Suprapubic skin (tissue), 4 donors: ENCODE data around the gene NKX2-3. TPM values are rescaled to one million over a fixed set of nuclear protein-coding genes. Genes with fewer than 3 reads are reported as not detected.

ENCODE experiments used
- DNase-seq, 2 donors: peaks; one replicate each; pipeline ENCODE4 v3.0.0-alpha.2; 2019; ENCODE audit warnings: low spot score in 2 of 2
- H3K27ac ChIP-seq: fragments of 200-600 bp; sonication (generic); one replicate; pipeline ENCODE4 v1.5.1; 2019
- H3K27me3 ChIP-seq: fragments of 200-600 bp; sonication (generic); one replicate; pipeline ENCODE4 v1.5.1; 2019
- H3K36me3 ChIP-seq: fragments of 200-600 bp; sonication (generic); one replicate; pipeline ENCODE4 v1.5.1; 2019
- H3K4me1 ChIP-seq: fragments of 200-600 bp; sonication (generic); one replicate; pipeline ENCODE4 v1.5.1; 2019
- H3K4me3 ChIP-seq: fragments of 200-600 bp; sonication (generic); one replicate; pipeline ENCODE4 v1.5.1; 2019; ENCODE audit warnings: mild to moderate bottlenecking
- H3K9me3 ChIP-seq: fragments of 200-600 bp; sonication (generic); one replicate; pipeline ENCODE4 v1.5.1; 2019
- EP300 ChIP-seq: sonication (generic); formaldehyde crosslinking; IDR thresholded peaks from one replicate; pipeline ENCODE4 v1.6.1; 2017; ENCODE audit warnings: antibody characterized with exemption
- POLR2A ChIP-seq, 2 donors: fragments of 450-650 bp; IDR thresholded peaks; one replicate each; pipeline ENCODE4 v1.6.1; 2017; ENCODE audit warnings: antibody characterized with exemption in 2 of 2, mild to moderate bottlenecking in 2 of 2, moderate library complexity in 2 of 2
- POLR2AphosphoS5 ChIP-seq, 3 donors: sonication (generic); formaldehyde crosslinking; IDR thresholded peaks; one replicate each; pipeline ENCODE4 v1.6.1; 2017; ENCODE audit warnings: antibody characterized with exemption in 3 of 3
- WGBS: methylation state at CpG from one replicate; pipeline ENCODE4 v1.1.5; 2018; 5-methylcytosine and 5-hydroxymethylcytosine counted together
- total RNA-seq, 4 donors: library from RNA; depleted of rRNA; stranded (reverse); fragments of >200 nt; gene quantifications; one replicate each; pipeline ENCODE4 v1.1.0, GENCODE V29; 2016
- TF ChIP-seq, protein P1 (sequence below), 2 donors: fragments of 200-600 bp in 1 of 2; fragments of 450-650 bp in 1 of 2; sonication (generic) in 1 of 2; IDR thresholded peaks; one replicate each; pipeline ENCODE4 v1.5.1; 2016 to 2019; ENCODE audit warnings: antibody characterized with exemption in 2 of 2, mild to moderate bottlenecking in 1 of 2, moderate library complexity in 1 of 2

NKX2-3 gene
- total RNA-seq, 4 donors from 2014 or later: not detected

DNA sequence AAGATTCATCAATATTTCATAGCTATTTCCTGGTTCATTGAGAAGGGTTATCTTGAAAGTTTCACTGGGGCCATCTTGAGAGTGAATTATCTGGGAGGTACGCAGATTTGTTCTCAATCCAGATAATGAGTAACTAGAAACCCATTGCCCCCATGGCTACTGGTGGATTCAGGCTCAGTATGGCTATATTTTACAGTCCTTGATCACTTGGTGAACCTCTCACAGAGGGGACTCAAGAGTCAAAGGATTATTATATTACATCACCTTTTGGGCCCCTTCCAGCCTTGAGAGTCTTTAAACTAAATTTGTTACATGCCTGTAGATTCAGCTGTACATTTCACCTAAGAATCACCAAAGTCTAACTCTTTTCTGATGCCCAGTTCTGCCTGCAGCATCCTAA, 11.6 kb downstream of the NKX2-3 start:
- no peak overlapping the region for H3K27ac ChIP-seq
- WGBS: 80% methylated on average over 1 of the region's 1 CpG
- no peak overlapping the region for H3K4me3 ChIP-seq
- H3K9me3 ChIP-seq: no peaks in the 10 kb centered on the region
- H3K4me1 ChIP-seq: peaks cover 10% of the 10 kb centered on the region
- H3K36me3 ChIP-seq: no peaks in the 10 kb centered on the region
- peaks cover 100% of the 10 kb centered on the region for H3K27me3 ChIP-seq
- DNase-seq: no peak
- TF ChIP-seq POLR2AphosphoS5 (IDR thresholded peaks at IDR 0.05) (no peak), POLR2A (IDR thresholded peaks at IDR 0.05) (no peak), EP300 (no peak)
- TF ChIP-seq, protein P1, sequence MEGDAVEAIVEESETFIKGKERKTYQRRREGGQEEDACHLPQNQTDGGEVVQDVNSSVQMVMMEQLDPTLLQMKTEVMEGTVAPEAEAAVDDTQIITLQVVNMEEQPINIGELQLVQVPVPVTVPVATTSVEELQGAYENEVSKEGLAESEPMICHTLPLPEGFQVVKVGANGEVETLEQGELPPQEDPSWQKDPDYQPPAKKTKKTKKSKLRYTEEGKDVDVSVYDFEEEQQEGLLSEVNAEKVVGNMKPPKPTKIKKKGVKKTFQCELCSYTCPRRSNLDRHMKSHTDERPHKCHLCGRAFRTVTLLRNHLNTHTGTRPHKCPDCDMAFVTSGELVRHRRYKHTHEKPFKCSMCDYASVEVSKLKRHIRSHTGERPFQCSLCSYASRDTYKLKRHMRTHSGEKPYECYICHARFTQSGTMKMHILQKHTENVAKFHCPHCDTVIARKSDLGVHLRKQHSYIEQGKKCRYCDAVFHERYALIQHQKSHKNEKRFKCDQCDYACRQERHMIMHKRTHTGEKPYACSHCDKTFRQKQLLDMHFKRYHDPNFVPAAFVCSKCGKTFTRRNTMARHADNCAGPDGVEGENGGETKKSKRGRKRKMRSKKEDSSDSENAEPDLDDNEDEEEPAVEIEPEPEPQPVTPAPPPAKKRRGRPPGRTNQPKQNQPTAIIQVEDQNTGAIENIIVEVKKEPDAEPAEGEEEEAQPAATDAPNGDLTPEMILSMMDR (IDR thresholded peaks at IDR 0.05): no peak

DNA sequence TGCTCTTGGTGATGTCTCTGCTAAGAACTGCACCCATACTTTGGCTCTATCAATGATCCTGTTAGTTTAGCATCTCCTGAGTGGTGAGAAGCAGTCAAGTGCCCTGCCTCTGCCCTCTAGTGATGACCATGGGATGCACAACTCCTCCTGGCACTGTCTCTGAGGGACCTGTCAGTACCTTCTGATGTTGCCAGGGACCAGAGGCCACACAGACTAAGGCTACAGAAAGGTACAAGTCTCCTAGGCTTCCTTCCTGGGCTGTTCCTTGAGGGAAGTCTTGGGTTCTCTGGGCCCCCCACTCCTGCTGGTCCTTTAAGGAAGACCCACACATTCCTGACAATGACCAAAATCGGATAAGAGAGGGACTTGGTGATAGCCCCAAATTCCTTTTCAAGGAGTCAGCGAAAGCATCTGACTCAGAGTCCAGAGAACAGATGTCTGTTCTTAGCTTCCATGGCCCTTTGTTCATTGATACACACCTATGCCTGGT, 15.3 kb downstream of the NKX2-3 start:
- no peaks in the 10 kb centered on the region for H3K9me3 ChIP-seq
- peaks cover 90% of the 10 kb centered on the region for H3K27me3 ChIP-seq
- H3K4me1 ChIP-seq: no peaks in the 10 kb centered on the region
- DNase-seq: no peak
- H3K27ac ChIP-seq: no peak overlapping the region
- no peak overlapping the region for H3K4me3 ChIP-seq
- WGBS: 89% methylated on average over 1 of the region's 2 CpGs
- no peaks in the 10 kb centered on the region for H3K36me3 ChIP-seq
- TF ChIP-seq EP300: no peak
- TF ChIP-seq POLR2A (IDR thresholded peaks at IDR 0.05): no peak
- TF ChIP-seq POLR2AphosphoS5 (IDR thresholded peaks at IDR 0.05): no peak
- TF ChIP-seq, protein P1 (IDR thresholded peaks at IDR 0.05): no peak

DNA sequence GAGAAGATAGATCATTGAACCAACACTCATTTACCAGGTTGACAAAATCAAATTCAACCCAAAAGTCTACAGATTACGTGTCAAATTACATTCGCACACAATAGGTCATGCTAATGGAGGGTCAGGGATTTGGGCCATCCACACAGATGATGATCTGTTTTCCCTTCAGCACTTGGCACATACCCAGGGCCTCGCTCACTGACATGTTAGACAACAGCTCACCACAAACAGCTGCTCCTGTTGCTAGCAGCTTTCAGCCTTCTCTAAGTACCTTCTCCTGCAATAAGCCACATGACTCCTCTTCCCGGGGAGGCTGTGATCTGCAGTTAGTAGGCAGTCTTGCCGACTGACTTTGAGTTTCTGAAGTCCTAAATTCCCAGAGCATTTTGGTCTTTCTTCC, 18.4 kb downstream of the NKX2-3 start:
- TF ChIP-seq, protein P1 (IDR thresholded peaks at IDR 0.05): no peak
- Histone ChIP-seq H3K27me3 (peaks cover 87% of the 10 kb centered on the region), H3K9me3 (no peaks in the 10 kb centered on the region), H3K27ac (no peak overlapping the region), H3K4me1 (no peaks in the 10 kb centered on the region), H3K36me3 (no peaks in the 10 kb centered on the region), H3K4me3 (no peak overlapping the region)
- 29% methylated on average over 5 of the region's 5 CpGs for WGBS
- DNase-seq: no peak

DNA sequence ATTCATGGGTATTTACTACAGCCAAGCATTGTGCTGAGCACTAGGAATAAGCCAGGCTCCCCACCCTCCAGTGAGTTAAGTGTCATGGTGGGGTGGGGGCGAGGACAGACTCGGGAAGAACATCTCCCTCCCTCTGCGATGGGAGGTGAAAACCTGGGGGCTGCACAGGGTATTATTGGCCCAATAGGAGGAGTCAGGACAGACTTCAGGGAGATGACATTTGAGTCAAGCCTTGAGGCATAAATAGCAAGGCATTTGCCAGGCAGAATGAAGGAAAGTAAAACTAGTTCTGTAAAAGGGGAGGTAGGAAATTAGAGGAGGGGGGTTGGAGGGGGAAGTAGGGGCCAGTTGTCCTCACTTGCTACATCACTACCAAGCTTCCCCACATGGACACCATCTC, 18.9 kb downstream of the NKX2-3 start:
- H3K36me3 ChIP-seq: no peaks in the 10 kb centered on the region
- no peak for TF ChIP-seq EP300
- no peak for TF ChIP-seq POLR2AphosphoS5 (IDR thresholded peaks at IDR 0.05)
- TF ChIP-seq POLR2A (IDR thresholded peaks at IDR 0.05): no peak
- TF ChIP-seq, protein P1 (IDR thresholded peaks at IDR 0.05): no peak
- no peak for DNase-seq
- H3K9me3 ChIP-seq: no peaks in the 10 kb centered on the region
- H3K4me1 ChIP-seq: no peaks in the 10 kb centered on the region
- no peak overlapping the region for H3K27ac ChIP-seq
- WGBS: 10% methylated on average over 3 of the region's 3 CpGs
- peaks cover 87% of the 10 kb centered on the region for H3K27me3 ChIP-seq
- no peak overlapping the region for H3K4me3 ChIP-seq

DNA sequence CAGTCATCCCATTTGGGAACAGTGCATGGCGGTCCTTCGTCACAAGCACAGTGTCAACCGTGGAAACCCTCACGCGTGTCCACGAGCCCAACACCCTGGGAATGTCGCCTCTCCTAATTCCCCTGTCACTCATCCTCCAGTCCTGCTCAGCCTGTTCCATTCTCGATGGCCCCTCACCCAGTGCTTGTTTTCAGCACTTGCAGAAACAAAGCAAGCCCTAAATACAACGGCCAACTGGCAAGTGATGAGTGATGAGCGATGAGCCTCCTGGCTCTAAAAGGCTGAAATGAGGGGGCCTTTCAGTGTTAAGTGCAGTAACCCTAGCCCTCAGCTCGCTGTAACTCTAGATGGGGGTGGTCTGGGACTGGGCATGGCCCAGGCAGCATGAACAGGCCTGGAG, 22.6 kb downstream of the NKX2-3 start:
- no peak overlapping the region for H3K4me3 ChIP-seq
- H3K4me1 ChIP-seq: no peaks in the 10 kb centered on the region
- H3K27me3 ChIP-seq: peaks cover 78% of the 10 kb centered on the region
- no peak for DNase-seq
- TF ChIP-seq POLR2A (IDR thresholded peaks at IDR 0.05) (no peak), EP300 (no peak), POLR2AphosphoS5 (IDR thresholded peaks at IDR 0.05) (no peak)
- TF ChIP-seq, protein P1 (IDR thresholded peaks at IDR 0.05): no peak
- no peaks in the 10 kb centered on the region for H3K36me3 ChIP-seq
- 63% methylated on average over 11 of the region's 11 CpGs for WGBS
- H3K9me3 ChIP-seq: no peaks in the 10 kb centered on the region
- no peak overlapping the region for H3K27ac ChIP-seq
